IMR-90 (cell line): ENCODE results near the gene IL1RAPL1. TPM values are rescaled to one million over a fixed set of nuclear protein-coding genes. Genes with fewer than 3 reads are reported as not detected.

Source experiments
- ATAC-seq: fragments of 200-7000 bp; cut with Tn5 transposase; 2 replicates; pipeline ENCODE4 v1.9.1; 2020; ENCODE audit warnings: low read depth, mild to moderate bottlenecking, moderate library complexity
- BruUV-seq: library from RNA; stranded (reverse); fragments of 400-500 nt; replicated peaks from 2 replicates; lab custom pipeline; 2021; lab: Mats Ljungman, UMichigan
- CTCF ChIA-PET: fragments of 300-600 bp; formaldehyde crosslinking; extraction: SDS; loops from one replicate; lab custom pipeline; 2021; ENCODE audit warnings: antibody characterized with exemption; lab: Yijun Ruan, JAX
- POLR2A ChIA-PET: fragments of 300-600 bp; sonication (Branson Sonifier 250); formaldehyde crosslinking; loops from one replicate; lab custom pipeline; 2022; ENCODE audit warnings: antibody characterized with exemption; ENCODE audit not compliant: unreplicated experiment; lab: Charles Lee
- DNase-seq: peaks from one replicate; pipeline ENCODE4 v3.0.0; 2013
- H2AFZ ChIP-seq: replicated peaks from 2 replicates; pipeline ENCODE3; 2013; ENCODE audit warnings: low read length, mild to moderate bottlenecking; ENCODE audit not compliant: poor library complexity
- H2AK5ac ChIP-seq: 2 replicates; pipeline ENCODE4 v1.6.1; 2013; ENCODE audit warnings: low read depth, low read length, inconsistent platforms
- H2AK9ac ChIP-seq: replicated peaks from 2 replicates; pipeline ENCODE3; 2013; ENCODE audit warnings: mild to moderate bottlenecking, low read depth, low read length, moderate library complexity; ENCODE audit not compliant: poor library complexity
- H2BK120ac ChIP-seq: 2 replicates; pipeline ENCODE4 v1.6.1; 2013; ENCODE audit warnings: low read depth, low read length, inconsistent platforms
- H2BK15ac ChIP-seq: 3 replicates; pipeline ENCODE4 v1.6.1; 2013; ENCODE audit warnings: low read depth, low read length, inconsistent platforms
- H2BK20ac ChIP-seq: 2 replicates; pipeline ENCODE4 v1.6.1; 2013; ENCODE audit warnings: low read depth, mild to moderate bottlenecking, inconsistent platforms, low read length, moderate library complexity
- H2BK5ac ChIP-seq: 2 replicates; pipeline ENCODE4 v1.6.1; 2013; ENCODE audit warnings: mild to moderate bottlenecking, low read depth, low read length, inconsistent platforms; ENCODE audit not compliant: poor library complexity, severe bottlenecking
- H3K14ac ChIP-seq: replicated peaks from 2 replicates; pipeline ENCODE4 v1.6.1; 2013; ENCODE audit warnings: low read depth, low read length, inconsistent platforms
- H3K18ac ChIP-seq: 2 replicates; pipeline ENCODE4 v1.6.1; 2013; ENCODE audit warnings: low read depth, low read length, control low read depth
- H3K23ac ChIP-seq: 2 replicates; pipeline ENCODE4 v1.6.1; 2013; ENCODE audit warnings: low read depth, low read length, inconsistent platforms
- H3K27ac ChIP-seq: 2 replicates; pipeline ENCODE4 v1.5.1; 2013; ENCODE audit warnings: mild to moderate bottlenecking, control low read depth, low read length; ENCODE audit not compliant: insufficient read depth
- H3K27me3 ChIP-seq: 2 replicates; pipeline ENCODE4 v1.6.1; 2013; ENCODE audit warnings: low read length; ENCODE audit not compliant: control insufficient read depth, insufficient read depth
- H3K36me3 ChIP-seq: 2 replicates; pipeline ENCODE4 v1.6.1; 2013; ENCODE audit warnings: low read length, mixed read lengths; ENCODE audit not compliant: control insufficient read depth, insufficient read depth
- H3K4ac ChIP-seq: 2 replicates; pipeline ENCODE4 v1.6.1; 2013; ENCODE audit warnings: low read depth, low read length, inconsistent platforms
- H3K4me1 ChIP-seq: 2 replicates; pipeline ENCODE4 v1.6.1; 2013; ENCODE audit warnings: low read length, mixed read lengths; ENCODE audit not compliant: control insufficient read depth, insufficient read depth
- H3K4me2 ChIP-seq: 2 replicates; pipeline ENCODE4 v1.6.1; 2013; ENCODE audit warnings: low read depth, mild to moderate bottlenecking, control low read depth, low read length, moderate library complexity
- H3K4me3 ChIP-seq: 2 replicates; pipeline ENCODE4 v1.5.1; 2013; ENCODE audit warnings: low read depth, mild to moderate bottlenecking, control low read depth, low read length, moderate library complexity; ENCODE audit not compliant: insufficient read depth
- H3K56ac ChIP-seq: 2 replicates; pipeline ENCODE4 v1.6.1; 2013; ENCODE audit warnings: low read length, inconsistent platforms; ENCODE audit not compliant: insufficient read depth; ENCODE audit errors: extremely low read depth
- H3K79me1 ChIP-seq, 2 experiments: 2 replicates each; pipeline ENCODE4 v1.6.1; 2013; ENCODE audit warnings: low read length in 2 of 2, inconsistent platforms in 1 of 2, low read depth in 1 of 2
- H3K9ac ChIP-seq: 2 replicates; pipeline ENCODE4 v1.6.1; 2013; ENCODE audit warnings: low read depth, low read length, control low read depth
- H3K9me1 ChIP-seq: 2 replicates; pipeline ENCODE4 v1.6.1; 2013; ENCODE audit warnings: low read length, inconsistent platforms; ENCODE audit not compliant: insufficient read depth
- H3K9me3 ChIP-seq: 2 replicates; pipeline ENCODE4 v1.6.1; 2013; ENCODE audit warnings: low read length; ENCODE audit not compliant: control insufficient read depth, insufficient read depth
- H4K20me1 ChIP-seq: 2 replicates; pipeline ENCODE4 v1.6.1; 2013; ENCODE audit warnings: low read length, inconsistent platforms; ENCODE audit not compliant: insufficient read depth
- H4K5ac ChIP-seq: 2 replicates; pipeline ENCODE4 v1.6.1; 2013; ENCODE audit warnings: mild to moderate bottlenecking, low read depth, low read length, control low read depth
- H4K8ac ChIP-seq, 2 experiments: 2 replicates each; pipeline ENCODE4 v1.6.1; 2013; ENCODE audit warnings: low read depth in 2 of 2, low read length in 2 of 2, control low read depth in 1 of 2, inconsistent platforms in 1 of 2
- H4K91ac ChIP-seq: 2 replicates; pipeline ENCODE4 v1.6.1; 2013; ENCODE audit warnings: low read depth, low read length, inconsistent platforms; ENCODE audit not compliant: insufficient read depth
- BHLHE40 ChIP-seq: fragments of 150-350 bp; IDR thresholded peaks from 2 replicates; pipeline ENCODE4 v1.6.1; 2016; ENCODE audit warnings: mild to moderate bottlenecking, low read depth, low read length
- CEBPB ChIP-seq: IDR thresholded peaks from 2 replicates; pipeline ENCODE4 v1.6.1; 2012; ENCODE audit warnings: low read depth, low read length, improper control_type of control experiment
- CHD1 ChIP-seq: IDR thresholded peaks from 2 replicates; pipeline ENCODE4 v1.6.1; 2012; ENCODE audit warnings: low read depth, low read length, improper control_type of control experiment
- ELK1 ChIP-seq: fragments of 150-350 bp; IDR thresholded peaks from 2 replicates; pipeline ENCODE4 v1.6.1; 2016; ENCODE audit warnings: low read depth, mild to moderate bottlenecking, low read length, moderate library complexity, borderline replicate concordance
- FOS ChIP-seq: fragments of 150-350 bp; IDR thresholded peaks from 2 replicates; pipeline ENCODE4 v1.6.1; 2016; ENCODE audit warnings: low read depth, low read length
- MAFK ChIP-seq: IDR thresholded peaks from 2 replicates; pipeline ENCODE4 v1.6.1; 2012; ENCODE audit warnings: low read depth, low read length, improper control_type of control experiment
- MAZ ChIP-seq: IDR thresholded peaks from 2 replicates; pipeline ENCODE4 v1.6.1; 2012; ENCODE audit warnings: low read depth, mild to moderate bottlenecking, low read length, improper control_type of control experiment, moderate library complexity, borderline replicate concordance
- MXI1 ChIP-seq: IDR thresholded peaks from 2 replicates; pipeline ENCODE4 v1.6.1; 2012; ENCODE audit warnings: low read depth, mild to moderate bottlenecking, low read length, moderate library complexity, borderline replicate concordance
- NFE2L2 ChIP-seq: fragments of 150-350 bp; IDR thresholded peaks from 2 replicates; pipeline ENCODE4 v1.6.1; 2016; ENCODE audit warnings: low read depth, mild to moderate bottlenecking, low read length
- POLR2A ChIP-seq: IDR thresholded peaks from 2 replicates; pipeline ENCODE4 v1.6.1; 2012; ENCODE audit warnings: mild to moderate bottlenecking, low read depth, low read length
- RAD21 ChIP-seq: IDR thresholded peaks from 2 replicates; pipeline ENCODE4 v1.6.1; 2012; ENCODE audit warnings: low read length, improper control_type of control experiment
- RCOR1 ChIP-seq: IDR thresholded peaks from 2 replicates; pipeline ENCODE4 v1.6.1; 2012; ENCODE audit warnings: mild to moderate bottlenecking, low read length, improper control_type of control experiment; ENCODE audit not compliant: insufficient replicate concordance
- RFX5 ChIP-seq: IDR thresholded peaks from 2 replicates; pipeline ENCODE4 v1.8.0; 2012; ENCODE audit warnings: low read depth, mild to moderate bottlenecking, low read length, moderate library complexity
- SMC3 ChIP-seq: fragments of 150-350 bp; IDR thresholded peaks from 2 replicates; pipeline ENCODE4 v1.6.1; 2016; ENCODE audit warnings: low read depth, mild to moderate bottlenecking, antibody characterized with exemption, low read length, moderate library complexity
- WGBS, 2 experiments: methylation state at CpG; one replicate each; pipeline versions ENCODE4 v1.1.5 to v1.1.7; 2013; ENCODE audit warnings: missing lambda C conversion rate in 2 of 2; ENCODE audit not compliant: insufficient read length in 1 of 2; ENCODE audit errors: extremely low coverage in 2 of 2; 5-methylcytosine and 5-hydroxymethylcytosine counted together
- dilution Hi-C: fragments of 300-500 bp; cut with HindIII; formaldehyde crosslinking; loops from one replicate; pipeline ENCODE4 v1.14.3; 2018; ENCODE audit warnings: low sequenced_read_pairs; ENCODE audit not compliant: unreplicated experiment
- in situ Hi-C: fragments of 300-500 bp; cut with MboI; formaldehyde crosslinking; loops from 3 replicates; pipeline ENCODE4 v1.14.3; 2019; ENCODE audit warnings: low sequenced_read_pairs, inconsistent platforms, mixed read lengths
- intact Hi-C: fragments of 100-400 bp; cut with micrococcal nuclease; formaldehyde crosslinking; loops from 2 replicates; pipeline ENCODE4 v1.10.0; 2022
- polyA plus RNA-seq, 3 experiments: library from polyadenylated mRNA; depleted of rRNA; stranded (reverse); fragments of >200 nt; gene quantifications; 2 replicates each; pipeline ENCODE4 v1.2.3, GENCODE V29; 2012; ENCODE audit warnings: low replicate concordance in 1 of 3
- total RNA-seq: library from RNA; depleted of rRNA; stranded (reverse); fragments of >200 nt; gene quantifications from 2 replicates; pipeline ENCODE4 v1.2.3, GENCODE V29; 2012
- TF ChIP-seq, protein P1 (sequence below): conservative IDR thresholded peaks from 2 replicates; pipeline ENCODE4 v1.5.1; 2012; ENCODE audit warnings: mild to moderate bottlenecking, low read depth, low read length, improper control_type of control experiment
- TF ChIP-seq, protein P2 (sequence below): fragments of 150-350 bp; IDR thresholded peaks from 2 replicates; pipeline ENCODE4 v1.6.1; 2017; ENCODE audit warnings: mild to moderate bottlenecking, antibody characterized with exemption, low read length, low read depth

The IL1RAPL1 gene
- total and polyA plus RNA-seq, 2 of the 4 experiments (the other 2 are of a cell fraction): 1.5 to 9.0 TPM

GRCh38 chrX:29962061-29962460 lies 1374.8 kb downstream of the IL1RAPL1 start:
- Histone ChIP-seq H3K14ac (no peak overlapping the region), H2BK20ac (no peak overlapping the region), H2BK5ac (no peak overlapping the region), H4K91ac (no peak overlapping the region), H3K9me3 (no peaks in the 10 kb centered on the region), H3K79me1 (no peaks in the 10 kb centered on the region), H3K27ac (no peak overlapping the region), H3K36me3 (no peaks in the 10 kb centered on the region), H3K9me1 (no peaks in the 10 kb centered on the region), H2AK5ac (no peak overlapping the region), H3K4me1 (no peaks in the 10 kb centered on the region), H4K5ac (no peak overlapping the region), H4K20me1 (no peaks in the 10 kb centered on the region), H3K18ac (no peak overlapping the region), H2AK9ac (no peak overlapping the region), H2BK120ac (no peak overlapping the region), H2AFZ (no peak overlapping the region), H3K27me3 (no peaks in the 10 kb centered on the region), H3K4ac (no peak overlapping the region), H2BK15ac (no peak overlapping the region), H3K56ac (no peak overlapping the region), H3K9ac (no peak overlapping the region), H3K4me3 (no peak overlapping the region), H4K8ac (no peak overlapping the region), H3K23ac (no peak overlapping the region), H3K4me2 (no peak overlapping the region)
- ATAC-seq (no peak), DNase-seq (no peak)
- ChIA-PET CTCF (interaction anchor here (0.7 kb wide), 1 partner anchor 1463 kb away, joined by 3 read pairs; no protein-coding TSS in a partner anchor), POLR2A (no interaction called here)
- dilution Hi-C loops (no loop called here), in situ Hi-C loops (no loop called here), intact Hi-C loops (no loop called here)
- TF ChIP-seq FOS (no peak), MAZ (no peak), MXI1 (no peak), RFX5 (no peak), ELK1 (no peak), MAFK (no peak), RAD21 (no peak), CEBPB (no peak), RCOR1 (no peak), POLR2A (no peak), BHLHE40 (no peak), SMC3 (no peak), NFE2L2 (no peak), CHD1 (no peak)
- TF ChIP-seq, protein P1, sequence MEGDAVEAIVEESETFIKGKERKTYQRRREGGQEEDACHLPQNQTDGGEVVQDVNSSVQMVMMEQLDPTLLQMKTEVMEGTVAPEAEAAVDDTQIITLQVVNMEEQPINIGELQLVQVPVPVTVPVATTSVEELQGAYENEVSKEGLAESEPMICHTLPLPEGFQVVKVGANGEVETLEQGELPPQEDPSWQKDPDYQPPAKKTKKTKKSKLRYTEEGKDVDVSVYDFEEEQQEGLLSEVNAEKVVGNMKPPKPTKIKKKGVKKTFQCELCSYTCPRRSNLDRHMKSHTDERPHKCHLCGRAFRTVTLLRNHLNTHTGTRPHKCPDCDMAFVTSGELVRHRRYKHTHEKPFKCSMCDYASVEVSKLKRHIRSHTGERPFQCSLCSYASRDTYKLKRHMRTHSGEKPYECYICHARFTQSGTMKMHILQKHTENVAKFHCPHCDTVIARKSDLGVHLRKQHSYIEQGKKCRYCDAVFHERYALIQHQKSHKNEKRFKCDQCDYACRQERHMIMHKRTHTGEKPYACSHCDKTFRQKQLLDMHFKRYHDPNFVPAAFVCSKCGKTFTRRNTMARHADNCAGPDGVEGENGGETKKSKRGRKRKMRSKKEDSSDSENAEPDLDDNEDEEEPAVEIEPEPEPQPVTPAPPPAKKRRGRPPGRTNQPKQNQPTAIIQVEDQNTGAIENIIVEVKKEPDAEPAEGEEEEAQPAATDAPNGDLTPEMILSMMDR: no peak
- TF ChIP-seq, protein P2, sequence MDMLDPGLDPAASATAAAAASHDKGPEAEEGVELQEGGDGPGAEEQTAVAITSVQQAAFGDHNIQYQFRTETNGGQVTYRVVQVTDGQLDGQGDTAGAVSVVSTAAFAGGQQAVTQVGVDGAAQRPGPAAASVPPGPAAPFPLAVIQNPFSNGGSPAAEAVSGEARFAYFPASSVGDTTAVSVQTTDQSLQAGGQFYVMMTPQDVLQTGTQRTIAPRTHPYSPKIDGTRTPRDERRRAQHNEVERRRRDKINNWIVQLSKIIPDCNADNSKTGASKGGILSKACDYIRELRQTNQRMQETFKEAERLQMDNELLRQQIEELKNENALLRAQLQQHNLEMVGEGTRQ: no peak
- WGBS, 2 experiments: no CpG with 5 or more reads among the region's 2 CpGs
- BruUV-seq: no TSS peak
